Measurements from ENCODE around the gene CD44.
"Not testable (repeated sequence)": the region's sequence is repeated elsewhere in the genome, so short reads cannot be mapped to it uniquely, and the experiment has no call there.

CD44 gene

DNA sequence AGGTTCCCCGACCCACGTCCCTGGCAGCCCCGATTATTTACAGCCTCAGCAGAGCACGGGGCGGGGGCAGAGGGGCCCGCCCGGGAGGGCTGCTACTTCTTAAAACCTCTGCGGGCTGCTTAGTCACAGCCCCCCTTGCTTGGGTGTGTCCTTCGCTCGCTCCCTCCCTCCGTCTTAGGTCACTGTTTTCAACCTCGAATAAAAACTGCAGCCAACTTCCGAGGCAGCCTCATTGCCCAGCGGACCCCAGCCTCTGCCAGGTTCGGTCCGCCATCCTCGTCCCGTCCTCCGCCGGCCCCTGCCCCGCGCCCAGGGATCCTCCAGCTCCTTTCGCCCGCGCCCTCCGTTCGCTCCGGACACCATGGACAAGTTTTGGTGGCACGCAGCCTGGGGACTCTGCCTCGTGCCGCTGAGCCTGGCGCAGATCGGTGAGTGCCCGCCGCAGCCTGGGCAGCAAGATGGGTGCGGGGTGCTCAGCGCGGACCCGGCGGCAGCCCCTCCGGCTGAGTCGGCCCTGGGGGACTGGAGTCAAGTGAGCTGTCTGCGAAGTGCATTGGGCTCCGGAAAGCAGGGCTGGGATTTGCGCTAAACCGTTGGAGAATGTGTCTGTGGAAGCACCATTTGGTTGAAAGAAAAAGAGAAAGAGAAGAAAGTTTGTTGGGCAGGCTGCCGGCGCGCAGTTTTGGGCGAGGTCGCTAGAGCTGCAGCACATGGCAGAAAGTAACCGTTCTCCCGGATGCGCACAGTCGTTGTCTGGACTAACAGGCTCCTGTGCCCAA is at the start of gene CD44:
TSS of gene CD44 (plus strand) at position 229 of the 779 bp plus-strand sequence. CDS start at position 362, 133 bp downstream.
- no peak for DNase-seq

DNA sequence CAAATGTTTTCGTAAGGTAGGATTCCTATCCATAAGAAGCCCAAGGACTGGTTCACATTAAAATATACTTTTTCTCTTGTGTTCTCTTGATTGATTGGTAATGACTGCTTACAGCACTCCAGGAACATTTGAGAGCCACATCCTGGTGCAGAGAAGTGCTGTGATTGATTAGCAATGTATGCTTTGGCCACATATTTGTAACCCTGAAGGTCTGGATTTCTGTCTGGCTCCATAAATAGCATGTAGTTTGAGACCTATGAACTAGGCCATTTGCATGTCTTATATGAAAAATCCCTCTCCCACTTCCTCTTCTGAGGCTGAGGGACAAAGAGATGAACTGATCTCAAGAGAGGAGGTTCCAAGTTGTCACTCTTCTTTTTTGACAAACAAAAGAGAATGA is 49.3 kb upstream of the CD44 start:
- DNase-seq, result no peak

DNA sequence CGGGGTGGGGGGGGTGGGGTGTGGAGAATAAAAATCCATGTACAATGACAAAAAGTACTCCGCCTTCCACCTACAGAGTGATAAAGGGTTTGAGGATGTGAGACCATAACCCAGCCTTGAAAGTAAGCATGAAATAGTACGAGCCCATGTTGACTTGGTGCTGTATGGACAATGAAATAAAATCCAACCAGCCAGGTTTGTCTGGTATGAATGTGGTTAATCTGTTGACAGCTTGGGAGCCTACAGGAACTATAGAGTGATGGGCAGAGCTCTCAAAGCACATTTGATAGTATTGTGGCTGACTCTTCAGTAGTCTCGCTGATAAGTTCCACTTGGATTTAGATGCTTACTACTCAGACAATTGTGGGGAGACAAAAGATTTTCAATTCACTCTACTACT is 48.8 kb upstream of the CD44 start:
- DNase-seq, result no peak

DNA sequence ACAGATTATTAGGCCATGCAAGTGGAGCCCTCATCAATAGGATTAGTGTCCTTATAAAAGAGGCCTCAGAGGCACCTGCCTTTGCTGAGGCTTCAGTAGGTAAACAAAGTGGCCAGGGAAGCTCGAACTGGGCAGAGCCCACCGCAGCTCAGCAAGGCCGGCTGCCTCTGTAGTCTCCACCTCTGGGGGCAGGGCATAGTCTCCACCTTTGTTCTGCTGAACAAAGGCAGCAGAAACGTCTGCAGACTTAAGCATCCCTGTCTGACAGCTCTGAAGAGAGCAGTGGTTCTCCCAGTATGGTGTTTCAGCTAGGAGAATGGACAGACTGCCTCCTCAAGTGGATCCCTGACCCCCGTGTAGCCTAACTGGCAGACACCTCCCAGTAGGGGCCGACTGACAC is 48.0 kb upstream of the CD44 start:
- not testable (repeated sequence) for DNase-seq

DNA sequence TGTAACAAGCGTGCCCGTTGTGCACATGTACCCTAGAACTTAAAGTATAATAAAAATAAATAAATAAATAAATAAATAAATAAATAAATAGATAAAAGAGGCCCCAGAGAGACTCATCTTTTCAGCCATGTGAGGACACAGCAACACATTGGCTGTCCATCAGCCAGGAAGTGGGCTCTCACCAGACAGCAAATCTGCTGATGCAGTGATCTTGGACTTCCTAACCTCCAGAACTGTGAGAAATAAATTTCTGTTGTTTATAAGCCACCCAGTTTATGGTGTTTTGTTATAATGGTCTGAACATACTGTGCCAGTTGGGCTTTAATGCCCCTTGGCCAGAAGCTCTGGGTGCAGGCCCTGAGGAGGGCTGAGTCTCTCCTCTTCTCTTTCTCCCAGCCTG is 42.2 kb upstream of the CD44 start:
- DNase-seq, result no peak

DNA sequence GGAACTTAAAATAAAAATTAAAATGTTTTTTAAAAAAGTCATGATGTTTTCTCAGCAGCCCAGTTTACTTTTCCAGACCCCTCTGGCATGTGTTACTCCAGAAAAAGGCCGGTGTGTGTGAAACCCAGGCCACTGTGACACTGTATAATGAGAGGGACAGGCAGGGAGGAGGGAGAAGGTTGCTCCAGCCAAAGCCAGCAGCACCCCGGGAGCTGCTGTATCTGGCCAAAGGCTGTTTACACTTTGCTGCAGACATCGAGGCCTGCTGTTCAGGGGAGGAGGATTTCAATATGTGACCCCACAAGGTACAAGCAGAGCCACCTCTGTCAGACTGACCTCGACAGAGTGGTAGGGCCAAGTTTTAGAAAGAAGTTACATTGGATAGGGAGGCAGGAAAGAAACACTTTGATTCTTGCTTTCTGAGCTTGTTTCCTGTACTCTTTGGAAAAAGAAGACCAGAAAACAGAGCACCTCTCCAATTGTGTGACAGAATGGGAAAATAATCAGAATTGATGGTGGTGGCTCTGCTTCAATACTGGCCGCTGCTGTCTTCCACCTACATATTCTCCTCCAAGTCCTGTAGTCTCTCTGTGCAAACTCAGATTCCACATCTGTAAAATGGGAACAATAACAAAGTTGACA is 41.0 kb upstream of the CD44 start:
- DNase-seq, result no peak

DNA sequence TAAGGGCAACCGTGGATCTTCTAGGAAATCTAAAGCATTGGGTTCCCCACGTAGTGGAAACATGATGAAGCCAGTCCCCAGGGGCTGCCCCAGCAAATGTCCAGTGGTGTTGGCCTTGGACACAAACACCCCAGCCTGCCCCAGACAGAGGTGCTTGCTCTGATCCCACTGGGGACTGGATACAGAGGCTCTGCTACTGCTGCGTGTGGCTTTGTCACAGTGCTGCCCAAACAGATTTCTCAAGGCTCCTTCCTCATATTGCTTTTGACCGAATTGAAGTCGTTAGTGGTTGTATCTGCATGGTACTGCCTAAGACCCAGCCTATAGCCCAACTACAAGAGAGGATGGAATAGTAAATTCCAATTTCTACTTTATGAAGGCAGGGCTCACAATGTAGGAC is 40.1 kb upstream of the CD44 start:
- no peak for DNase-seq

DNA sequence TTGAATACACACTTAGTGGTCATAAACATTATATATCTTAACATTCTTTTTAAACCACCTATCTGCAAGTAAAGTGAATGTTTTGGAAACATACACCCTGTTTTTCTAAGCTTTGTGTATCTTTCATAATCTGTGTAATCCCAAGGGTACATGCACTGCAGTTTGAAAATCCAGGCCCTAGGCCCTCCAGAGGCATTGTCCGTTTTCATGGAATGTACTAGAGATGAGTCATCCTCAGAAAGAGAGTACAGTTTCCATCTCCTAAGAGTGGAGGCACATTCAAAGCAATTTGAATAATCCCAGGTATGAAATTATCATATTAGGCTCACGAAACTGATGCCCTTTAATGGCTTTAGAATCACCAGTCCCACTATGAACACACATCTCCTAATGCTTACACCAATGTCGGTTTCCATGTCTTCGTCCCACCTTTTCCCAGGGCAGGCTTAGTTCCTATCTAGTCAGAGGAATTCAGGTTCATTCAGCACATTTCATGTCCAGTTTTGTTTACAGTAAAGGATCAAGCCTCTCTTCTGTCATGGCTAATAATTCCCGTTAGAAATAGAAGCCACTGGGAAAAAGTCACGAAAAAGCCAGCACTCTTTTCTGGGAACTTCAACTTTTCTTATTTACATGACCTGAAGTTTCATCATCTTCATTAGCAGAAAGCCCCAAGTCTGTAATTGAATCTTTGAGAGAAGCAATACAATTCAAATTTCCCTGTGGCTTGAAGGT is 39.5 kb upstream of the CD44 start:
- no peak for DNase-seq

DNA sequence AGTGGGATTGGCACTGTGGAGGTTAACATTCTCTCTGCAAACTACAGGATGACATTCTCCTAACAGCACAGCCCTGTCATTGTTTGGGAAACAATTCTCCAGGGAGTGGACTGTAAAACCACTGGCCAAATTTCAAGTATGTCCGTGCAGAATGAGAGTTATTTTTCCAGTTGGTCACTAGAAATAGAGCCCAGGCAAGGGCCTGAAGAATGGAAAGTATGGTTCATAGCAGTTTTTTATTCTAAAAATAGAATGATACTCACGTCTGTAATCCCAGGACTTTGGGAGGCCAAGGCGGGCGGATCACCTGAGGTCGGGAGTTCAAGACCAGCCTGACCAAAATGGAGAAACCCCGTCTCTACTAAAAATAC is 39.0 kb upstream of the CD44 start:
- no peak for DNase-seq

DNA sequence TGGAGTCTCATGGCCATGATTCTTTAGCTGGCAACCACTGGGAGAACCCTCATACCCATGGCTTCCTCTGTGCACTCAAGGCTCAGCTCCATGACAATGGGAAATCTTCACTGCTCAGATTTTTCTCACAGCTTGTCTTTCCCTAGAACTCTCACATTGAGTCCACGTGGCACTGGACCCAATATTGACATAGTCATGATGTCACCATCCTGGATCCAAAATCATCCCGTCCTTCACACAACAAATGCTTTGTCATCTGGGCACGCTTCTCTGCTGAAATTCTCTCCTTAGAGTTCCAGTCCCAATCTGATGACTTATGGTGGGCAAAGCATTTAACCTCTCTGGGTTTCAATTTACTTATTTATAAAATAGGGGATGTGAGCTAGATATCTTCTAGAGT is 37.7 kb upstream of the CD44 start:
- no peak for DNase-seq

DNA sequence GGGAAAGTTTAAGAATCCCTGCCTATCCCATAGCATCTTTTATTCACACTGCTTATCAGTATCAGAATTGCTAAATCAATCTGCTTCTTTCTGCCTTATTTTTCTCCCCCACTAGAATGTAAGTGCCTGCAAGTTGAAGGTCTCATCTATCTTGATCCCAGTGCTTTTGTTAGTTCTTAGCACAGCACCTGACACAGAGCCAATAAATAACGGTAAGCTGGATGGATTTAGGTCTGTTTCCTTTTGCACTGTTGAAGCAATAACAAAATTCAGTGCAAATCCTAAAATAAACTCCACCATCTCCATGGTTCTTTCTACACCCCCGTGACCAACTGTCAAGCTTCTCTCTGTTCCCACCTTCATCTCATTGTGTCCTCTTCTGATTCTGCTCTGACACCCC is 36.7 kb upstream of the CD44 start:
- DNase-seq, result no peak

DNA sequence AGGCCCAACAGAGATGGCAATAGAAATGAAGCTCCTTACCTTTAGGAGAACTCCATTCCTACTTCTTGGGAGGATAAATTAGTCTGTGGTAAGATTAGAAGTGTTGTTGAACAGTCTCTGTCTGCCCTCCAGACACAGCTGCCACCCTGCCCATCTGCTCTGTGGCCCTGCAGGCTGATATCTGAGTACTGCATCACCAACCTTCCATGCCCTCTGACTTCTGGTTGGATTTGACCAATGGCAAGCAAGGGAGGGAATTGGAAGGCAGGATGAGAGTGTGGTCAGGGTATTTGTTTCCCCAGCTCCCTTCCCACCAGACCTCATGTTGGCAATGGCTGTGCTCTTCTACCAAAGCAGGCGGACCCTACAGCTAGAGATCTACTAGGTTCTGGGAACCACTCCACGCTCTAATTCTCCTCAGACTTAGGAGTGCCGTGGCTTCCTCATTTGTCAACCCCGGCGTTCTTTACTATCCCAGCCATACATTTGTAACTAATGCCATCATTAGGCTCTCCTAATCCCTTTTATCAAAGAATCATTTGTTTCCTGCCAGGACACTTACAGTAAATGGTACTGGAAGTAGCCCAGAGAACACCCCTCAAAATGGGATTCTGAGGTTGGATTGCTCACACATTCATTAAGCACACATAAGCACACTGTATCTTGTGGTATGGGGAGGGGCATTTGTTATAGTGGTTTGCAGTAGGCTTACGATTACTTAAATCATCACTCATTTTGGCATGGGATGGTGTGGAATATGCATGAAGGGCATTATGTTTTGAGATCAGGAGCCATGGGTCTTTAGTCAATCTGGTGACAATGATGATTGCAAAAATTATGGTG is 35.4 kb upstream of the CD44 start:
- DNase-seq, result no peak

DNA sequence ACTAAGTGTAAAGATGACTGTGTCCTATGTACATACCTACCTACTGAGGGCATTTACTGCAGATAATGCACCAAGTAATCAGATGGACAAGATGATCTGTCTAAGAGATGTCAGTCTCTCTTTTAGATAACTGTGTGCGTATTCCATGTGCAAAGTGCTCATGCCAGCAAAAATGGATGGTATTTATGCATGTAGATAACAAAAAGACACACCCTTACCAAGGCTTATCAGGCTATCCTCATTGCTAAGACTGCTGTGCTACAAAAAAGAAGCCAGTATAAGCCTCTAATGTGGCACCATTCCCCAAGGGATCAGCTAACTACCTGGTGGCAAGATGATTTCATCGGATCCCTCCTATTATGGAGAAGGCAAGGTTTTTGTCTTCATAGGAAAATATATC is 34.3 kb upstream of the CD44 start:
- DNase-seq, result no peak

DNA sequence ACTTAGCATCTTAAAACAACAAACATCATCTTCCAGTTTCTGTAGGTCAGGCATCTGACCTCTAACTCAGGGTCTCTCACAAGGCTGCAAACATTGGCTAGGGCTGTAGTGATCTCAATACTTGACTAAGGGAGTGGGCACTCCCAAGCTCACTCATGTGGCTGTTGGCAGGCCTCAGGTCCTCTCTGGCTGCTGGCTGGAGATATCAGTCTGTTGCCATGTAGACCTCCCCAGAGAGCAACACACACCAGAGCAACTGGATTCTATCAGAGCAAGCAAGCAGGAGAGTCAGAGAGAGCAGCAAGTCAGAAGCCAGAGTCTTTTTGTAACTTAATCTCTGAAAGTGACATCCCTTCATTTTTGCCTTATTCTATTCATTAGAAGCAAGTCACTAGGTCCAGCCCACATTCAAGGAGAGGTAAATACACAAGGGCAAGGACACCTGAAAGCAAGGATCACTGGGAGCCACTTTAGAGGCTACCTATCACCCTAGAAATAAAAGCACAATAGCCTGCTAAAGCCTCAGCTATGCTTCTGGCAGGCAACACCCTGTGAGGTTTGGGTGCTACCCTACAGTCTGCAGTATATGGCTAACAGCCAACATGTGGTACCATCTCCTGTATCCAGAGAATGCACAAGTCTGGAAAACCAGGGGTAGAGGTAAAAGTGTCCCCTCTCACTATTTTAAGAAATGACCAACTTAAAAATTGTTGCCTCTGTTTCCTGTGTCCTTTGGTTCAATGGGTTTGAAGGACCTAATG is 33.5 kb upstream of the CD44 start:
- no peak for DNase-seq

DNA sequence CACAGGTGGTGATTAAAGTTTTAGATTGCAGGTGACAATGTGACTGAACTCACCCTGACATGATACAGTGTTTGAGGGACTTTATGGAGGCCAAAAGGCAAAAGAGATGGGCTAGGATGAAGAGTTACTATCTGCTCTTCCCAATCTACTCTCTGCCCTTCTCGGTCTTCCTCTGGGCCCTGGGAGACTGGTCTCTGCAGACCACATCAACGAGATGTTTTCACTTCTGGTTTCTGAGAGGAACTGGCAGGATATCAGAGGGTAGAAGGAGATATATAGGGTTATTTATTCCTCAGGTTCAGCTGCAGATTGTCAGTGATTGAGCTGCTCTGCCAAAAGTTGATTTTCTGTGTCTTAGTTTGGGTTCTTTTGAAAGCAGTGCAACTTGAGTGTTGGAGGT is 32.4 kb upstream of the CD44 start:
- no peak for DNase-seq

DNA sequence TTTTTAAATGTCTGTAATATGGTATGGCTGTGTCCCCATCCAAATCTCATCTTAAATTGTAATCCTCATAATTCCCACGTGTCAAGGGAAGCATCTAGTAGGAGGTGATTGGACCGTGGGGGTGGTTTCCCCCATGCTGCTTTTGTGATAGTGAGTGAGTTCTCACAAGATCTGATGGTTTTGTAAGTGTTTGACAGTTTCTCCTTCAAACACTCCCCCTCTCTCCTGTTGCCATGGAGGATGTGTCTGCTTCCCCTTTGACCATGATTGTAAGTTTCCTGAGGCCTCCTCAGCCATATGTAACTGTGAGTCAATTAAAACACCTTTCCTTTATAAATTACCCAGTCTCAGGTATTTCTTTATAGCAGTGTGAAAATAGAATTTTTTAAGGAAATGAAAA is 31.1 kb upstream of the CD44 start:
- DNase-seq, result no peak

DNA sequence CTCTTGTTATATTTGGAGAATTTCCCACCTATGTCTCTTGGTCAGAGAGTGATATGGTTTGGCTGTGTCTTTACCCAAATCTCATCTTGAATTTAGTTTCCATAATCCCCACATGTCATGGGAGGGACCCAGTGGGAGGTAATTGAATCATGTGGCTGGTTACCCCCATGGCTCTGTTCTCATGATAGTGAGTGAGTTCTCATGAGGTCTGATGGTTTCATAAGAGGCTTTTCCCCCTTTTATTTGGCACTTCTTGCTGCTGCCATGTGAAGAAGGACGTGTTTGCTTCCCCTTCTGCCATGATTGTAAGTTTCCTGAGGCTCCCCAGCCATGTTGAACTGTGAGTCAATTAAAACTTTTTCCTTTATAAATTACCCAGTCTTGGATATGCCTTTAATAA is 30.6 kb upstream of the CD44 start:
- DNase-seq, result not testable (repeated sequence)

DNA sequence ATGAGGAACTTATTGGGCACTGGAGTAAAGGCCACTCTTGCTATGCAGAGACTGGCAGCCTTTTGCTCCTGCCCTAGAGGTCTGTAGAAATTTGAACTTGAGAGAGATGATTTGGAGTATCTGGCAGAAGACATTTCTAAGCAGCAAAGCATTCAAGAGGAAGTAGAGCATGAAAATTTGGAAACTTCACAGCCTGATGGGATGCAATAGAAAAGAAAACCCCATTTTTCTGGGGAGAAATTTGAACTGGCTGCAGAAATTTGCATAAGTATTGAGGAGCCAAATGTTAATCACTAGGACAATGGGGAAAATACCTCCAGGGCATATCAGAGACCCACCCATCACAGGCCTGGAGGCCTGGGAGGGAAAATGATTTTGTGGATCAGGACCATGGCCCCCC is 29.9 kb upstream of the CD44 start:
- DNase-seq, result no peak

DNA sequence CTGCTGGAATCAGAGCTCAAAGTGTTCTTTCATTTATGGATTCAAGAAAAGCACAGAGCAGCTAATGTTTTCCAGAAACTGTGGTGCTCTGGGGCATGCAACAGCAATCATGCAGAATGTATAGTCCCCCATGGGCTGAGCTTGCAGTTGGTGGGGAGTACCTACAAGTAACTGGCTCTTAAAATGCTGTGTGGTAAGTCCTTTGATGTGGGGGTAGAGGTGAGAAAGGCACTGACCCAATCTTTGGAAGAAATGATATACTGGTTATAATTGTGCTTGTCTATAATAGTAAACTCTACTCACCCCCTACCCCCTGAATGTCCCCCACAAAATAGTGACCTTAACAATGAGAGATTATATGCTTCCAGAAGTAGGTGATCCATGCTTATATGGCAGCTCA is 29.1 kb upstream of the CD44 start:
- DNase-seq, result no peak

DNA sequence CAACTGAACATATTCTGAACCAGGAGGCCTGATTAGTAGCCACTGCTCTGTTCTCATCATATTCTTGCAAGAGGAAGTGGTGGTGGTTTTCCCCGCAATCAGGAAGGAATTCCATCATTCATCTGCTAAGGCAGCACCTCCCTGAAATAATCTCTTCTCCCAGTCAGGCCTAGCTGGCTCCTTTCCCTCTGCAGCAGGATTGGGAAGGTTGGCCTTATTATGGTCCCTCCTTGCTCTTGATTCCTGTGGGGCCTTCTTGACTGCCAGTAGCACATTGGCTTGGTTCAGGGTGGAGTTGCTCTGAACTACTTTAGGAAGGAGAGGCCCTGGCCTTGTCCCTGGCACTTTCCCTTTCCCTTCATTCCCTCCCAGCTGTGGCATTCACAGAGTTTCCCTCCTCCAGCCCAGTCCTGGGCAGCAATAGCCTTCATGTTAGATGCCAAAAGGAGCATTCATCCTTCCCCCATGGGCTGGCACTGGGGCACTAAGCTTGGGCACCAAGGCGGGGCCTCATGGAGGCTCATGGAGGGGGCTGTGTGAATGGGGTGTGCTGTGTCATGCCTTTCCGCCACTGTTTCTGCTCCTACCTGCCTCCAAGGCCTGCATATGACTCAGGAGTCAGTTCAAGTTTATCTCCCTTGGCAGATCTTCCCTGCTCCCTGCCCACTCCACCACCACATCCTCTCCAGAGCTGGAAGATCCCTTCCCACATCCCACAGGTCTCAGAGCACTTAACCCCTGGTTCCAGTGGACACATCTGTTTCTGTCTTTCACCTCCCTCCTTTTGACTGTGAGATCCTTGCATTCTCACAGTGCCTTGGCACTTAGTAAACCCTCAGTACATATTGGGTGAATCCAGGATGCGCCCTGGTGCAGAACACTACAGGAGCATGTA is 27.6 kb upstream of the CD44 start:
- DNase-seq, result no peak

DNA sequence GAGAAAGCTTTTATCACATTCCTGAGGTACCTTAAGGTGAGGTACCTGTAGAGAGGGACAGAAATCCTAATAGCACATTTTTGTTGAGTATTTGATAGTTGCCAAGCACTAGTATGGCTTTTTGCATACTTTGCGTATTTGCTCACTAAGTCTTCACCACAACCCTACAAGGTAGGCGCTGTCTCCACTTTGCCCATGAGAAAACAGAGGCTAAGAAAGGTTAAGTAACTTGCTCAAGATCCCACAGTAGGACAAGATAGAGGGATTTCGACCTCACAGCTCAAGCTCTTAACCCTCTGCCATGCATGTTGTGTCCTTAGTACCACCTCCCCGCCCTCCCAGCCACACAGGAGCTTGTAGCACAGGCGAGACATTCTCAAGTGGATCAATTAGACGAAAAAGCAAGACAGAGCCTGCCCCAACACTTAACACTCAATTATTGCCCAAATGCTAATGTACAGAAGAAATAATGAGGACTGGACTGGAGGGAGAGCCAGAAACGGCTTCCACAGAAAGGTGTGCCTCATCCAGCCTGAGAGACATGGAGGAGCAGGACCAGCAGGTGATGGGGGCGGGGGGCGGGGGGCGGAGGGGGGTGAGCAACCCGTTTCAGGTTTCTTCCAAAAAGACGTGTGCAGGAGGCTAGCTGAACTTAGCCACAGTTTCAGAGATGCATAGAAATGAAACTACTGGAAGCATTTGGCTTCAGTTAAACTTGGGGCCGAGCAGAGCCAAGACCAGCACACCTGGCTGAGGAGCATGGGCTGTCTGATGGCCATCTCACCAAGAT is 26.7 kb upstream of the CD44 start:
- DNase-seq, result no peak

All from NCI-H1694 (cell line).